Pancreas (tissue), 10 donors: ENCODE results near the gene CD72. TPM values are rescaled to one million over a fixed set of nuclear protein-coding genes. Genes with fewer than 3 reads are reported as not detected.
A peak's percentile ranks its signal among the peaks of the same experiment; 100 is the strongest.

Experiments
- ATAC-seq, 4 donors: fragments of 200-7000 bp; cut with Tn5 transposase; one replicate each; pipeline versions ENCODE4 v1.8.0 to v1.9.1; 2020; ENCODE audit warnings: mild to moderate bottlenecking in 4 of 4, moderate library complexity in 4 of 4
- DNase-seq, 6 donors: peaks; one replicate each; pipeline ENCODE4 v3.0.0-alpha.2; 2020
- FAIRE-seq: peaks from 2 replicates; lab custom pipeline; 2012; peaks lifted over from hg19 to GRCh38; lab: Jason Lieb, UNC
- H3K27ac ChIP-seq, 4 donors: fragments of 200-600 bp; sonication (generic); 1 replicate in 3 of 4; 2 replicates in 1 of 4; pipeline versions ENCODE4 v1.5.0 to v1.8.0; 2020
- H3K27me3 ChIP-seq, 4 donors: fragments of 200-600 bp; one replicate each; pipeline ENCODE4 v1.8.0; 2021
- H3K36me3 ChIP-seq, 3 donors: fragments of 200-600 bp; sonication (generic) in 1 of 3; one replicate each; pipeline versions ENCODE4 v1.5.0 to v1.8.0; 2020 to 2021
- H3K4me1 ChIP-seq, 3 donors: fragments of 200-600 bp; one replicate each; pipeline ENCODE4 v1.8.0; 2021
- H3K4me3 ChIP-seq, 4 donors: fragments of 200-600 bp; sonication (generic) in 2 of 4; one replicate each; pipeline versions ENCODE4 v1.5.0 to v1.8.0; 2020 to 2021
- H3K9me3 ChIP-seq, 4 donors: fragments of 200-600 bp; one replicate each; pipeline ENCODE4 v1.8.0; 2021
- CTCF ChIP-seq, 4 donors: fragments of 200-600 bp; sonication (generic) in 3 of 4; IDR thresholded peaks; one replicate each; pipeline versions ENCODE4 v1.5.0 to v1.8.0; 2021; ENCODE audit warnings: antibody characterized with exemption in 4 of 4
- WGBS, 2 donors: extraction: QIAGEN DNeasy Blood & Tissue Kit; methylation state at CpG; one replicate each; pipeline ENCODE4 v1.1.7; 2013; 5-methylcytosine and 5-hydroxymethylcytosine counted together
- intact Hi-C, 3 donors: fragments of 100-400 bp; cut with DNase I; formaldehyde crosslinking; loops; one replicate each; pipeline versions ENCODE4 v1.11.1 to v1.14.2; 2022
- polyA plus RNA-seq, 2 donors: library from polyadenylated mRNA; stranded (reverse); fragments of 200-250 nt; gene quantifications; one replicate each; pipeline ENCODE4 v1.2.3, GENCODE V29; 2013
- total RNA-seq, 6 donors: library from RNA; stranded (reverse); fragmentation: NEBNext Ultra II Directional in 4 of 6; extraction: Animal tissue kit (Norgen Biotek cat#: 25700) in 4 of 6; gene quantifications; one replicate each; pipeline versions ENCODE4 v1.2.1 to v1.2.4, GENCODE V29; 2021 to 2023
- donor health status: healthy with polysubstance abuse.
- donor health status: DM: no; HTN: no; CAD: no; lungs with moderate emphysema.
- donor health status: DM: no; HTN: no; CAD: no.
- donor health status: control.
- donor health status: control.
- donor health status: Bipolar disorder and iron deficiency.
- donor health status: DM: yes; HTN: yes; CAD: no.
- donor health status: DM: no; HTN: no; CAD: no.
- donor health status: DM: no; HTN: no; CAD: no.
- donor health status: DM: yes; HTN: yes; CAD: no.

Gene CD72
- total and polyA plus RNA-seq, 8 donors, result 0.88 to 7.7 (median 3.1) TPM

GRCh38 chr9:35605351-35606137 is 12.7 kb downstream of the CD72 start:
- Histone ChIP-seq H3K4me1 (peaks cover 0 to 18% (median 3%) of the 10 kb centered on the region in 3 donors), H3K27ac (peak overlapping the region in 3 of 4 donors; percentile 44 to 61 (median 49)), H3K36me3 (peaks cover 0 to 11% (median 0%) of the 10 kb centered on the region in 3 donors), H3K4me3 (peak overlapping the region; percentile 52 to 94 (median 76)), H3K9me3 (no peaks in the 10 kb centered on the region), H3K27me3 (no peaks in the 10 kb centered on the region)
- no peak for TF ChIP-seq CTCF (IDR thresholded peaks at IDR 0.05)
- no peak for FAIRE-seq
- DNase-seq, result peak in 4 of 6 donors; percentile 42 to 84 (median 56)
- intact Hi-C loops, result no loop called here
- WGBS, 2 donors, result 0% methylated on average over 64 to 76 of the region's 76 CpGs
- ATAC-seq, result peak in 1 of 4 donors; percentile 2

GRCh38 chr9:35604578-35605350 is 13.4 kb downstream of the CD72 start, which contains the start of gene TESK1:
TESK1 (plus strand) TSS chr9:35605262; CDS start chr9:35605620, 358 bp downstream.
- TF ChIP-seq CTCF (IDR thresholded peaks at IDR 0.05), result no peak
- no peaks in the 10 kb centered on the region for H3K27me3 ChIP-seq
- peak within 1 kb of the TSS; percentile 51 to 88 (median 84) for H3K27ac ChIP-seq
- FAIRE-seq, result no peak
- H3K4me1 ChIP-seq, result peaks cover 0 to 18% (median 3%) of the 10 kb centered on the region in 3 donors
- peak; percentile 67 to 80 (median 72) for ATAC-seq
- no peaks in the 10 kb centered on the region for H3K9me3 ChIP-seq
- H3K4me3 ChIP-seq, result peak within 1 kb of the TSS; percentile 52 to 94 (median 76)
- 0% methylated on average over 28 to 55 of the region's 55 CpGs for WGBS, 2 donors
- H3K36me3 ChIP-seq, result peaks cover 0 to 10% (median 0%) of the 10 kb centered on the region in 3 donors
- DNase-seq, result peak; percentile 72 to 92 (median 86)
- intact Hi-C loops, result no loop called here

- FAIRE-seq, result peak; percentile 96
- H3K4me1 ChIP-seq, result peaks cover 0 to 18% (median 3%) of the 10 kb centered on the region in 3 donors
- H3K27ac ChIP-seq, result peak overlapping the region; percentile 51 to 88 (median 84)
- H3K9me3 ChIP-seq, result no peaks in the 10 kb centered on the region
- TF ChIP-seq CTCF (IDR thresholded peaks at IDR 0.05), result peak; percentile 93 to 97 (median 96)
- intact Hi-C loops, result no loop called here
- H3K4me3 ChIP-seq, result peak overlapping the region; percentile 41 to 77 (median 58)
- WGBS, 2 donors, result 1% methylated on average over 41 of the region's 41 CpGs
- peak; percentile 97 to 100 (median 100) for DNase-seq
- ATAC-seq, result peak; percentile 91 to 96 (median 92)
- H3K27me3 ChIP-seq, result no peaks in the 10 kb centered on the region
- peaks cover 0 to 3% (median 0%) of the 10 kb centered on the region in 3 donors for H3K36me3 ChIP-seq
Observed at GRCh38 chr9:35603986-35604577, 14.1 kb downstream of the CD72 start.

GRCh38 chr9:35603506-35603985 is 14.7 kb downstream of the CD72 start:
- H3K27ac ChIP-seq, result peak overlapping the region; percentile 41 to 88 (median 74)
- peaks cover 0 to 18% (median 3%) of the 10 kb centered on the region in 3 donors for H3K4me1 ChIP-seq
- WGBS, 2 donors, result 1% methylated on average over 18 of the region's 18 CpGs
- no peak for TF ChIP-seq CTCF (IDR thresholded peaks at IDR 0.05)
- FAIRE-seq (no peak), ATAC-seq (peak in 3 of 4 donors; percentile 3 to 11 (median 6)), DNase-seq (peak in 1 of 6 donors; percentile 52)
- intact Hi-C loops, result no loop called here
- peak overlapping the region; percentile 3 to 40 (median 28) for H3K4me3 ChIP-seq
- no peaks in the 10 kb centered on the region for H3K27me3 ChIP-seq
- no peaks in the 10 kb centered on the region for H3K36me3 ChIP-seq
- no peaks in the 10 kb centered on the region for H3K9me3 ChIP-seq
